Embryonic facial prominence (tissue), 1 donor: Measurements from ENCODE around the gene LYRM2.
"Not testable (repeated sequence)": the region's sequence is repeated elsewhere in the genome, so short reads cannot be mapped to it uniquely, and the experiment has no call there.

Experiments
- DNase-seq: peaks from one replicate; pipeline ENCODE4 v3.0.0-alpha.2; 2016; ENCODE audit errors: extremely low spot score

LYRM2 gene

GRCh38 chr6:89649682-89650081 lies 11.1 kb upstream of the LYRM2 start:
- no peak for DNase-seq

- DNase-seq, result no peak
Observed at GRCh38 chr6:89644864-89645263, 6.3 kb upstream of the LYRM2 start.

- DNase-seq, result no peak
Observed at GRCh38 chr6:89643406-89643805, 4.9 kb upstream of the LYRM2 start.

GRCh38 chr6:89642956-89643355 lies 4.4 kb upstream of the LYRM2 start:
- DNase-seq, result no peak

- not testable (repeated sequence) for DNase-seq
Observed at GRCh38 chr6:89641581-89641980, 3.0 kb upstream of the LYRM2 start.

GRCh38 chr6:89640804-89641203 lies 2.3 kb upstream of the LYRM2 start:
- no peak for DNase-seq

- no peak for DNase-seq
Observed at GRCh38 chr6:89637960-89638319, 607 bp downstream of the LYRM2 start.

GRCh38 chr6:89636412-89636811 lies 2.1 kb downstream of the LYRM2 start:
- not testable (repeated sequence) for DNase-seq

- DNase-seq, result no peak
Observed at GRCh38 chr6:89630488-89630887, 8.1 kb downstream of the LYRM2 start.

GRCh38 chr6:89623749-89624148 lies 14.8 kb downstream of the LYRM2 start:
- no peak for DNase-seq

- DNase-seq, result no peak
Observed at GRCh38 chr6:89619567-89619966, 19.0 kb downstream of the LYRM2 start.

- DNase-seq, result no peak
Observed at GRCh38 chr6:89618026-89618425, 20.5 kb downstream of the LYRM2 start.

GRCh38 chr6:89616531-89616930 lies 22.0 kb downstream of the LYRM2 start:
- DNase-seq, result no peak

GRCh38 chr6:89615882-89616281 lies 22.7 kb downstream of the LYRM2 start:
- no peak for DNase-seq

GRCh38 chr6:89613790-89614189 lies 24.8 kb downstream of the LYRM2 start:
- no peak for DNase-seq

GRCh38 chr6:89612121-89612520 lies 26.4 kb downstream of the LYRM2 start:
- no peak for DNase-seq

GRCh38 chr6:89611666-89612065 lies 26.9 kb downstream of the LYRM2 start:
- DNase-seq, result no peak

GRCh38 chr6:89610149-89610642 lies 28.4 kb downstream of the LYRM2 start:
- DNase-seq, result no peak

- DNase-seq, result no peak
Observed at GRCh38 chr6:89605861-89606260, 32.7 kb downstream of the LYRM2 start.

GRCh38 chr6:89604653-89605052 lies 33.9 kb downstream of the LYRM2 start:
- DNase-seq, result no peak

GRCh38 chr6:89602166-89602565 lies 36.4 kb downstream of the LYRM2 start:
- no peak for DNase-seq

GRCh38 chr6:89599727-89600126 lies 38.8 kb downstream of the LYRM2 start:
- DNase-seq, result no peak

GRCh38 chr6:89597988-89598387 lies 40.6 kb downstream of the LYRM2 start:
- DNase-seq, result no peak

GRCh38 chr6:89597372-89597771 lies 41.2 kb downstream of the LYRM2 start:
- DNase-seq, result no peak

- DNase-seq, result no peak
Observed at GRCh38 chr6:89596484-89596883, 42.1 kb downstream of the LYRM2 start.
